Omental fat pad (tissue), 4 donors: Measurements from ENCODE around the gene UGT1A7. TPM values are rescaled to one million over a fixed set of nuclear protein-coding genes. Genes with fewer than 3 reads are reported as not detected.

ENCODE experiments used
- ATAC-seq: fragments of 150-250 bp; one replicate; pipeline ENCODE4 v1.9.1; 2016; ENCODE audit warnings: mild to moderate bottlenecking, moderate library complexity; ENCODE audit not compliant: low FRiP score
- DNase-seq: peaks from one replicate; pipeline ENCODE4 v3.0.0-alpha.2; 2019; ENCODE audit warnings: low spot score
- total RNA-seq, 4 donors: library from RNA; depleted of rRNA; stranded (reverse); fragments of >200 nt; gene quantifications; one replicate each; pipeline ENCODE4 v1.1.0, GENCODE V29; 2016
- TF ChIP-seq, protein P1 (sequence below), 3 donors: fragments of 450-650 bp; IDR thresholded peaks; one replicate each; pipeline ENCODE4 v1.5.1; 2016 to 2017; ENCODE audit warnings: antibody characterized with exemption in 3 of 3, mild to moderate bottlenecking in 3 of 3, moderate library complexity in 2 of 3

The UGT1A7 gene
- total RNA-seq, 4 donors from 2014 or later, result not detected

DNA sequence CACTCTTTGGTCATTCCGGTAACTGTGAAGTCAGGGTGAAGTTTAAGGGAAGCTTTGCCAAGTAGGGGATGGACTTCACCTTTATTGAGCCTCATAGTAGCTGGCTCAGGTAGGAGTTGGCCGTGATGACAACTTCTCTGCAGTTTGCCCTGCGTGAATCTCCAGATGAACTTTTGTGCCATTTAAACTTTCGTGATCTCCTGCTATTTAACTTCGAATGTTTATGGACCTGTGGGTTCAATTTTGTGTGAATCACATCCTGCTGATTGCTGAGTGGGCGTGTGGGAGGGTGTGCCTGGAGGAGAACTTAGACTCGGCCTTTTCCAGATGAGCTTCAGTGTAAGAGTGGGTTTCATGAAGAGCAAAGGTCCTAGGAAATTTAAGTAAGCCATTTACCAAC lies 82.6 kb downstream of the UGT1A7 start:
- DNase-seq, result no peak

DNA sequence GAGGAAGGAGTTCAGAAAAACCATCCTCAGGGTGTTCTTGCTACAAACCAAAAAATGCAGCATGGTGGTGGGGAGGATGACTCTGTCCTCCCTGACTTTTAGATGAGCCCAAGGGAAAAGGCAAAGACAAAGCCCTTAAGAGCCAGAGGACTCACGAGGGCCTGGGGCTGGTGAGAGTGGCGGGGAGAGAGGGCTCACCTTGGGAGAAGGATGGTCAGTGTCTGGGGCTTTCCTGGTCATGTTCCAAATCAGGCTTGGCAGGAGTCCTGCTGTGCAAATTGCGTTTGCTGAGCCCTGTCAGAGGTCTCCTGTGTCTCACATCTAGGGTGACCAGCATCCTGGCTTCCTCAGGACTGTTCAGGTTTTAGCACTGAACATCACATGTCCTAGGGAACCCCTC lies 83.1 kb downstream of the UGT1A7 start:
- DNase-seq (no peak), ATAC-seq (no peak)
- TF ChIP-seq, protein P1, sequence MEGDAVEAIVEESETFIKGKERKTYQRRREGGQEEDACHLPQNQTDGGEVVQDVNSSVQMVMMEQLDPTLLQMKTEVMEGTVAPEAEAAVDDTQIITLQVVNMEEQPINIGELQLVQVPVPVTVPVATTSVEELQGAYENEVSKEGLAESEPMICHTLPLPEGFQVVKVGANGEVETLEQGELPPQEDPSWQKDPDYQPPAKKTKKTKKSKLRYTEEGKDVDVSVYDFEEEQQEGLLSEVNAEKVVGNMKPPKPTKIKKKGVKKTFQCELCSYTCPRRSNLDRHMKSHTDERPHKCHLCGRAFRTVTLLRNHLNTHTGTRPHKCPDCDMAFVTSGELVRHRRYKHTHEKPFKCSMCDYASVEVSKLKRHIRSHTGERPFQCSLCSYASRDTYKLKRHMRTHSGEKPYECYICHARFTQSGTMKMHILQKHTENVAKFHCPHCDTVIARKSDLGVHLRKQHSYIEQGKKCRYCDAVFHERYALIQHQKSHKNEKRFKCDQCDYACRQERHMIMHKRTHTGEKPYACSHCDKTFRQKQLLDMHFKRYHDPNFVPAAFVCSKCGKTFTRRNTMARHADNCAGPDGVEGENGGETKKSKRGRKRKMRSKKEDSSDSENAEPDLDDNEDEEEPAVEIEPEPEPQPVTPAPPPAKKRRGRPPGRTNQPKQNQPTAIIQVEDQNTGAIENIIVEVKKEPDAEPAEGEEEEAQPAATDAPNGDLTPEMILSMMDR (IDR thresholded peaks at IDR 0.05), result no peak

More for the DNA sequence above, 82.6 kb downstream of the UGT1A7 start:
- no peak for ATAC-seq
- TF ChIP-seq, protein P1 (IDR thresholded peaks at IDR 0.05), result no peak

DNA sequence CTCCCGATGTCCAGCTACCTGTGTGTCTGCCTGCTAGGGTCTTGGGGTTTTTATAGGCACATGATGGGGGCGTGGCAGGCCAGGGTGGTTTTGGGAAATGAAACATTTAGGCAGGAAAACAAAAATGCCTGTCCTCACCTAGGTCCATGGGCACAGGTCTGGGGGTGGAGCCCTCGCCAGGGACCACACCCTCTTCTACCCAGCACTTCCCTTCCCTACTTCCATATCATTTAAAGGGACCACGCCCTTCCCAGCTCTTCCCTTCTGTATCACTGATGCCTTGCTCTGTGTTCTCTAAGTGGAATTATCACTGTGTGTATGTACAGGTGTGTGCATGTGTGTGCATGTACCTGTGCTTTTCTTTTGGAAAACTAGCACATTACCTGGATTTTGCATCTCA lies 84.7 kb downstream of the UGT1A7 start:
- TF ChIP-seq, protein P1 (IDR thresholded peaks at IDR 0.05), result no peak
- DNase-seq (no peak), ATAC-seq (no peak)

DNA sequence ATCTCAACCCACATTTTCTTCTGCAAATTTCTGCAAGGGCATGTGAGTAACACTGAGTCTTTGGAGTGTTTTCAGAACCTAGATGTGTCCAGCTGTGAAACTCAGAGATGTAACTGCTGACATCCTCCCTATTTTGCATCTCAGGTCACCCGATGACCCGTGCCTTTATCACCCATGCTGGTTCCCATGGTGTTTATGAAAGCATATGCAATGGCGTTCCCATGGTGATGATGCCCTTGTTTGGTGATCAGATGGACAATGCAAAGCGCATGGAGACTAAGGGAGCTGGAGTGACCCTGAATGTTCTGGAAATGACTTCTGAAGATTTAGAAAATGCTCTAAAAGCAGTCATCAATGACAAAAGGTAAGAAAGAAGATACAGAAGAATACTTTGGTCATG lies 86.4 kb downstream of the UGT1A7 start:
- TF ChIP-seq, protein P1 (IDR thresholded peaks at IDR 0.05), result no peak
- DNase-seq (no peak), ATAC-seq (no peak)

DNA sequence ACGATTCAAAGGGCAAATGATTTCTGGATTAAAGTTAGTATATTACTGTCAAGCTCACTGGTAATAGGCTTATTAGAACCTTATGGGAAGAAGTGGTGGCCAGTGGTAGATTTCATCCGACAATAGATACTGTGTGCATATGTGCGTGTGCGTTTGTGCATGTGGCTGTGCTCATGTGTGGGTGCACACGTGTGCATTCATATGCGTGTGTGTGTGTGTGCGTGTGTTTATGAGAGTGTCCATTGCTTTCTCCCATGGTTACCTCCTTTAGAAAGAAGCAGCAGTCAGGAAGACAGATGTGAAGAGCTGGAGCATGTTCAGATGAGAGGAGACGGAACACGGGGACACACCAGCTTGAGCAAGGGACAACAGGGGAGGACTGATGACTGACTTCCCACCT lies 87.6 kb downstream of the UGT1A7 start:
- no peak for ATAC-seq
- TF ChIP-seq, protein P1 (IDR thresholded peaks at IDR 0.05), result no peak
- no peak for DNase-seq

DNA sequence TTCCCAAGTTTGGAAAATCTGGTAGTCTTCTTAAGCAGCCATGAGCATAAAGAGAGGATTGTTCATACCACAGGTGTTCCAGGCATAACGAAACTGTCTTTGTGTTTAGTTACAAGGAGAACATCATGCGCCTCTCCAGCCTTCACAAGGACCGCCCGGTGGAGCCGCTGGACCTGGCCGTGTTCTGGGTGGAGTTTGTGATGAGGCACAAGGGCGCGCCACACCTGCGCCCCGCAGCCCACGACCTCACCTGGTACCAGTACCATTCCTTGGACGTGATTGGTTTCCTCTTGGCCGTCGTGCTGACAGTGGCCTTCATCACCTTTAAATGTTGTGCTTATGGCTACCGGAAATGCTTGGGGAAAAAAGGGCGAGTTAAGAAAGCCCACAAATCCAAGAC lies 90.5 kb downstream of the UGT1A7 start:
- TF ChIP-seq, protein P1 (IDR thresholded peaks at IDR 0.05), result no peak

DNA sequence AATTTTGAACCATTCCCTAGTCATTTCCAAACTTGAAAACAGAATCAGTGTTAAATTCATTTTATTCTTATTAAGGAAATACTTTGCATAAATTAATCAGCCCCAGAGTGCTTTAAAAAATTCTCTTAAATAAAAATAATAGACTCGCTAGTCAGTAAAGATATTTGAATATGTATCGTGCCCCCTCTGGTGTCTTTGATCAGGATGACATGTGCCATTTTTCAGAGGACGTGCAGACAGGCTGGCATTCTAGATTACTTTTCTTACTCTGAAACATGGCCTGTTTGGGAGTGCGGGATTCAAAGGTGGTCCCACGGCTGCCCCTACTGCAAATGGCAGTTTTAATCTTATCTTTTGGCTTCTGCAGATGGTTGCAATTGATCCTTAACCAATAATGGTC lies 90.9 kb downstream of the UGT1A7 start:
- no peak for DNase-seq
- TF ChIP-seq, protein P1 (IDR thresholded peaks at IDR 0.05), result no peak
- no peak for ATAC-seq

More for the DNA sequence above, 90.5 kb downstream of the UGT1A7 start:
- DNase-seq (no peak), ATAC-seq (no peak)
